GM21423 (cell line): ENCODE data around the gene SECISBP2L.

Experiments used
- ATAC-seq: cut with Tn5 transposase; IDR thresholded peaks from one replicate; pipeline ENCODE4 v1.9.1; 2021; ENCODE audit warnings: mild to moderate bottlenecking, moderate library complexity; ENCODE audit not compliant: unreplicated experiment

The SECISBP2L gene

GRCh38 chr15:48966595-48967301 is 79.5 kb downstream of the SECISBP2L start:
- ATAC-seq, result peak; percentile 83

GRCh38 chr15:48965972-48966371 is 80.3 kb downstream of the SECISBP2L start:
- ATAC-seq, result peak; percentile 65

- no peak for ATAC-seq
These were observed 81.3 kb downstream of the SECISBP2L start for GRCh38 chr15:48964898-48965297.

GRCh38 chr15:48963524-48964113 is 82.6 kb downstream of the SECISBP2L start, which contains the start of gene SHC4:
SHC4 (minus strand) TSS chr15:48963919; CDS start chr15:48963015, 904 bp downstream.
- ATAC-seq, result no peak

GRCh38 chr15:48962662-48963523 is 83.4 kb downstream of the SECISBP2L start:
- no peak for ATAC-seq

- no peak for ATAC-seq
These were observed 90.3 kb downstream of the SECISBP2L start for GRCh38 chr15:48955967-48956366.

GRCh38 chr15:48955370-48955769 is 90.9 kb downstream of the SECISBP2L start:
- ATAC-seq, result no peak

GRCh38 chr15:48954538-48954937 is 91.7 kb downstream of the SECISBP2L start:
- ATAC-seq, result no peak

GRCh38 chr15:48946840-48947187 is 99.4 kb downstream of the SECISBP2L start:
- ATAC-seq, result no peak

- ATAC-seq, result no peak
These were observed 100.0 kb downstream of the SECISBP2L start for GRCh38 chr15:48946074-48946839.

GRCh38 chr15:48945386-48945785 is 100.9 kb downstream of the SECISBP2L start:
- no peak for ATAC-seq

GRCh38 chr15:48941904-48942303 is 104.3 kb downstream of the SECISBP2L start:
- no peak for ATAC-seq

GRCh38 chr15:48940508-48940907 is 105.7 kb downstream of the SECISBP2L start:
- peak; percentile 88 for ATAC-seq

- ATAC-seq, result no peak
These were observed 106.6 kb downstream of the SECISBP2L start for GRCh38 chr15:48939648-48940047.
